ENCODE data around the gene ETNK1.

ETNK1 gene

DNA sequence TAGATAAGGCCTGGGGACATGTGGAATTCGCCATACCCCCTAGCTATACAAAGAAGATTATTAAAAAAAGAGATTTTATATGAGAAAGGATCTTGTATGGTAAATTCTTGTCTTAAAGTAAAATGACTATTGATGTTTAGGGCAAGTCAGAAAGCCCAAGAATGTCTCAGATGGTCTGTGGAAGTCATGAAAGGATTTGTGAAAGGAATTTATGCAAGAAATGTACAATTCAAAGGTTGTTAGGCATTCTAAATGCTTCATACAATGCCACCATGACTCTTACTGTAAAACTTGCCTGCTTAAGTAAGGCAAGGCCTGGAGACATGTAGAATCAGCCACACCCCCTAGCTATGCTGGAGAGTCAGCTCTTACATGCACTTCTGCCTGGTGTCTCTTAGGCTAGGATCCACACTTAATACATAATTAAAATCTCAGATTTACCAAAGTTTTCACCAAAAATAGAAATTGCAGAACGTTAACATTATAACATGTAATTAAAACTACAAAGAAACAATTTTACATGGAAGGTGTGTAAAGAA, 8.9 kb upstream of the ETNK1 start:
- TF ChIP-seq, protein P1, sequence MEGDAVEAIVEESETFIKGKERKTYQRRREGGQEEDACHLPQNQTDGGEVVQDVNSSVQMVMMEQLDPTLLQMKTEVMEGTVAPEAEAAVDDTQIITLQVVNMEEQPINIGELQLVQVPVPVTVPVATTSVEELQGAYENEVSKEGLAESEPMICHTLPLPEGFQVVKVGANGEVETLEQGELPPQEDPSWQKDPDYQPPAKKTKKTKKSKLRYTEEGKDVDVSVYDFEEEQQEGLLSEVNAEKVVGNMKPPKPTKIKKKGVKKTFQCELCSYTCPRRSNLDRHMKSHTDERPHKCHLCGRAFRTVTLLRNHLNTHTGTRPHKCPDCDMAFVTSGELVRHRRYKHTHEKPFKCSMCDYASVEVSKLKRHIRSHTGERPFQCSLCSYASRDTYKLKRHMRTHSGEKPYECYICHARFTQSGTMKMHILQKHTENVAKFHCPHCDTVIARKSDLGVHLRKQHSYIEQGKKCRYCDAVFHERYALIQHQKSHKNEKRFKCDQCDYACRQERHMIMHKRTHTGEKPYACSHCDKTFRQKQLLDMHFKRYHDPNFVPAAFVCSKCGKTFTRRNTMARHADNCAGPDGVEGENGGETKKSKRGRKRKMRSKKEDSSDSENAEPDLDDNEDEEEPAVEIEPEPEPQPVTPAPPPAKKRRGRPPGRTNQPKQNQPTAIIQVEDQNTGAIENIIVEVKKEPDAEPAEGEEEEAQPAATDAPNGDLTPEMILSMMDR (IDR thresholded peaks at IDR 0.05; ENCODE audit: insufficient read depth, low read depth, low read length, missing control alignments) = no peak
- no peak overlapping the region for H3K4me3 ChIP-seq (ENCODE audit: low read length)
- peak; percentile 60 for DNase-seq (ENCODE audit: low read depth)

DNA sequence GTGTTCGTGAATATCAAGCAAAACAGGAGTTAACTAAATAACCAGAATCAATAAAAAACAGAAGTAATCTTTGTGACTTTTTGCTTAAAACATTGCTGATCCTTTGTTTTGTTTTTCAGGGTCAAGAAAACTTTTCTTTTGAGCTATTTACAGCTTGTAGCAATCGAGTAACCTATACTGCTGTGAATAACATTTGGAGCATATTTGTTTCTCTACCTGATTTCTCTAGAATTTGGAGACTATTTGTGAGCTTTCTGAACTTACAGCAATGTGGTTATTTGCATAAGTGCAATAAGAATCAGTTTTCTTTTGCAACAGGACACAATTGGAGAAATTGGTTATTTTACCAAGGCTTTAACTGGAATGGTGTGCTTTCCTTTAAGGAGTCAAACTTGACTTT, 7.3 kb upstream of the ETNK1 start:
- no peak for DNase-seq (ENCODE audit: low read depth)
- TF ChIP-seq, protein P1 (IDR thresholded peaks at IDR 0.05; ENCODE audit: insufficient read depth, low read depth, low read length, missing control alignments) = no peak
- no peak overlapping the region for H3K4me3 ChIP-seq (ENCODE audit: low read length)

DNA sequence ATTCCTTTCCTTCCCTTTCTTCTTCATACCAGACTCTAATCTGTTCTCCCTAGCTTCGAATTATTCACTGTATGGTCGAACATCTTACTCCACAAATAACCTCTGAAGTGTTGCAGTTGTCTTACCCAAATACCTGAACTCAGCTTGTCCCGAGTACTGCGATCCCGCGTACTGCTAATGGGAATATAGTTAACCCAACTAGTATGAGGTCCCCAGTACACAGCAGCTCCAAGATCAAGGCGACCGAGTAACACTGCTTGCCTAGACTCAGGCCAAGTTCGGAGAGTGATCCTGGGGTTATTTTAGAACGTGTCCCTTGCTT, 462 bp upstream of the ETNK1 start:
- TF ChIP-seq, protein P1 (IDR thresholded peaks at IDR 0.05; ENCODE audit: insufficient read depth, low read depth, low read length, missing control alignments) = no peak

DNA sequence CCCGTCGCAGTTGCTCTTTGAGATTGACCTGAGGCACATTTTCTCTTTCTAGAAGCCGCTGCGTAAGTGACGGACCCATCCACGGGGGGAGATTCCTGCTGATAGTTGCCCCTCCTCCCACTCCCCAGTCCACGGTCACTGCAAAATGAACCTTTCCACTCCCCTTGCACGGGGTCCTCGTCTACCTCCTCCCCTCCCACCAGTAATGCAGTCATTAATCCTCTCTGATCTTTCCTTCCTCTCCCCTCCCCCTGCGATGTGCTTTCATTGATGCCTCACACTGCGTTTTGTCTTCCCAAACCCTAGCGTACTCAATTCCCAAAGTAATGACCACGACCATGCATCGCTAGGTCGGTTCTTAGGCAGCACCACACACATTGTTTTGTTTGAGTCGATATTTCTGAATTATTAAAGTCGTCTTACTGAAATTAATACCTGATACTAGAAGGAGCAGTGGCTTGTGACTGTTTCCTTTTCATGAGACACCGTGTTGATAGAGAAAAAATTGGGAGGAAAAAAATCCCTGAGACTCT, 857 bp downstream of the ETNK1 start:
- H3K4me3 ChIP-seq (ENCODE audit: low read length) = peak overlapping the region; percentile 93
- DNase-seq (ENCODE audit: low read depth) = peak; percentile 55
- TF ChIP-seq, protein P1 (IDR thresholded peaks at IDR 0.05; ENCODE audit: insufficient read depth, low read depth, low read length, missing control alignments) = no peak

More for the DNA sequence above, 462 bp upstream of the ETNK1 start:
- DNase-seq (ENCODE audit: low read depth) = no peak
- H3K4me3 ChIP-seq (ENCODE audit: low read length) = peak overlapping the region; percentile 93

DNA sequence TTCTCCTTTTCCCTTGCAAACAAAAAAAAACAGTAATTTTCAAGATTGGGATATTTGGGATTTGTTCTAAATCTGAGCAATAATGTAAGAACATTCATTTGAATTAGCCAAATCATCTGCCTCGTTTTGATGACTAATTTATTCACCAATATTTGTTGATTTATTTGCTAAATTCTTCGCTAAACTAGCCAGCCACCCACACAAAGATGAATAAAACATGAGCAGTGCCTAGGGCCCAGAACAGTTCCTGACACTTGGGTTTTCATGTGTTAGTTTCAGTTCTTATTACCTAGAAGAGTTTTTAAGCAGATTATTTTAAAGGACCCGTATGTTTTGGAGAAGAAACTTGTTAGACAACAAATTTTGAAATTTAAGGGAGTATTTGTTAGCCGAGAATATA, 1.4 kb downstream of the ETNK1 start:
- TF ChIP-seq, protein P1 (IDR thresholded peaks at IDR 0.05; ENCODE audit: insufficient read depth, low read depth, low read length, missing control alignments) = no peak
- peak; percentile 58 for DNase-seq (ENCODE audit: low read depth)
- H3K4me3 ChIP-seq (ENCODE audit: low read length) = peak overlapping the region; percentile 93

DNA sequence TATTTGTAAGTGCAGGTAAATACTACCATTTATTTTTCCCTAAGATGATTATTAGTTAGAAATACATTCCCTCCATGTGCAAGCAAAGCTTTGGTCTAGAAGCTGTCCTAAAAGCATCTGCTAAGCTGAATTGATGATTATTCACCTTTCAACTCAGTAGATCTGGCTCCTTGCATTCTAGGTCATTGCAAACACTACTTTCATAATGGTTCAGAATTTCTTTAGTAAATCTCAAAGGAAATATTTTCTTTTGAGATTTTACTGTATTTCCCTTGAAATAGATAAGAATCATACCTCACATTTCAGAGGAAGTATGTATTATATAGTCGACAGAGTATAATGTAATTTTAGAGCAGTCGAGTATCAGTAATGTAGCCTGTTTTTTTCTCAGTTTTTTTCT, 2.4 kb downstream of the ETNK1 start:
- H3K4me3 ChIP-seq (ENCODE audit: low read length) = peak overlapping the region; percentile 93
- no peak for DNase-seq (ENCODE audit: low read depth)
- TF ChIP-seq, protein P1 (IDR thresholded peaks at IDR 0.05; ENCODE audit: insufficient read depth, low read depth, low read length, missing control alignments) = no peak

DNA sequence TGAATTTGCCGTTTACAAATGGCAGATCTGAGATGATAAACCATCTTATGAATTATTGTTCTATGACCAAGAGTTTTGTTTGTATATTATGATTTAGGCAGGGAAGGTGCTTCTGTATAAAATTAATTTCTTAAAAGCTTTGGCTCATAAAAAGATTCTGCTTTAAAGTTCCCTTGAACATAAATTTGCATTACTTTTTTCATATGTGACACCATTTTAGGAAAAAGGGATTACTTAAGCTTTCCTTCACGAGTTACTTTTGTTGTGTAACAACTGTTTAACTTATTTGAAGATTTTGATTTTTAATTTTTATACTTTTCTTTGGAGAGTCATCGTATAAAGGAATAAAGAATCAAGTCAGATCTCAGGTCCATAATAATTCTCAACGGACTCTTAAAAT, 3.3 kb downstream of the ETNK1 start:
- TF ChIP-seq, protein P1 (IDR thresholded peaks at IDR 0.05; ENCODE audit: insufficient read depth, low read depth, low read length, missing control alignments) = no peak
- no peak for DNase-seq (ENCODE audit: low read depth)
- peak overlapping the region; percentile 93 for H3K4me3 ChIP-seq (ENCODE audit: low read length)

Data from epithelial cell of esophagus (primary cell).